Spinal cord (tissue), 10 donors: ENCODE data around the gene KLHDC4. TPM values are rescaled to one million over a fixed set of nuclear protein-coding genes. Genes with fewer than 3 reads are reported as not detected.
A peak's percentile ranks its signal among the peaks of the same experiment; 100 is the strongest.

ENCODE experiments used
- DNase-seq, 6 donors: peaks; one replicate each; pipeline versions ENCODE4 v3.0.0 to v3.0.0-alpha.2; 2013 to 2015; ENCODE audit warnings: low spot score in 6 of 6, low read depth in 4 of 6
- H3K27ac ChIP-seq: one replicate; pipeline ENCODE4 v1.5.1; 2013; ENCODE audit warnings: low read depth, low read length, control low read depth
- H3K27me3 ChIP-seq: one replicate; pipeline ENCODE4 v1.6.1; 2013; ENCODE audit warnings: low read length; ENCODE audit not compliant: control insufficient read depth, insufficient read depth
- H3K36me3 ChIP-seq: one replicate; pipeline ENCODE4 v1.6.1; 2013; ENCODE audit warnings: low read length; ENCODE audit not compliant: control insufficient read depth, insufficient read depth
- H3K4me1 ChIP-seq: one replicate; pipeline ENCODE4 v1.6.1; 2013; ENCODE audit warnings: low read length; ENCODE audit not compliant: control insufficient read depth, insufficient read depth
- H3K4me3 ChIP-seq: one replicate; pipeline ENCODE4 v1.5.1; 2013; ENCODE audit warnings: low read depth, low read length, control low read depth
- H3K9me3 ChIP-seq: one replicate; pipeline ENCODE4 v1.6.1; 2013; ENCODE audit warnings: low read length; ENCODE audit not compliant: control insufficient read depth, insufficient read depth
- WGBS: methylation state at CpG from one replicate; pipeline ENCODE4 v1.1.5; 2013; ENCODE audit warnings: missing lambda C conversion rate; ENCODE audit not compliant: insufficient coverage; 5-methylcytosine and 5-hydroxymethylcytosine counted together
- polyA plus RNA-seq, 2 donors: library from polyadenylated mRNA; unstranded; fragments of 120-200 nt; gene quantifications; one replicate each; pipeline ENCODE4 v1.2.1, GENCODE V29; 2013; ENCODE audit not compliant: insufficient read length in 2 of 2
- total RNA-seq, 2 donors: library from RNA; depleted of rRNA in 1 of 2; stranded (reverse); fragments of 120-200 nt in 1 of 2; fragments of >200 nt in 1 of 2; gene quantifications; one replicate each; pipeline versions ENCODE4 v1.2.3 to v1.2.4, GENCODE V29; 2013 to 2014
- donor health status: healthy.

Gene KLHDC4
- total and polyA plus RNA-seq, 4 donors, result 14.1 to 52.3 (median 29.9) TPM

- DNase-seq, result no peak
- Histone ChIP-seq H3K27me3 (no peaks in the 10 kb centered on the region), H3K36me3 (peaks cover 75% of the 10 kb centered on the region), H3K4me1 (no peaks in the 10 kb centered on the region), H3K27ac (no peak overlapping the region), H3K9me3 (no peaks in the 10 kb centered on the region), H3K4me3 (no peak overlapping the region)
- 92% methylated on average over 17 of the region's 22 CpGs for WGBS
Observed at GRCh38 chr16:87747626-87748414, 18.0 kb downstream of the KLHDC4 start.

GRCh38 chr16:87746178-87746577, 19.6 kb downstream of the KLHDC4 start:
- Histone ChIP-seq H3K27me3 (no peaks in the 10 kb centered on the region), H3K4me3 (no peak overlapping the region), H3K27ac (no peak overlapping the region), H3K9me3 (no peaks in the 10 kb centered on the region), H3K36me3 (peaks cover 71% of the 10 kb centered on the region), H3K4me1 (peaks cover 2% of the 10 kb centered on the region)
- DNase-seq, result no peak
- 96% methylated on average over 6 of the region's 8 CpGs for WGBS

GRCh38 chr16:87744750-87745514, 20.9 kb downstream of the KLHDC4 start:
- peaks cover 14% of the 10 kb centered on the region for H3K4me1 ChIP-seq
- H3K27me3 ChIP-seq, result no peaks in the 10 kb centered on the region
- no peak for DNase-seq
- no peaks in the 10 kb centered on the region for H3K9me3 ChIP-seq
- WGBS, result 94% methylated on average over 22 of the region's 25 CpGs
- peaks cover 70% of the 10 kb centered on the region for H3K36me3 ChIP-seq
- no peak overlapping the region for H3K27ac ChIP-seq
- no peak overlapping the region for H3K4me3 ChIP-seq

GRCh38 chr16:87742781-87743490, 22.9 kb downstream of the KLHDC4 start:
- 94% methylated on average over 15 of the region's 17 CpGs for WGBS
- Histone ChIP-seq H3K36me3 (peaks cover 62% of the 10 kb centered on the region), H3K4me3 (no peak overlapping the region), H3K9me3 (no peaks in the 10 kb centered on the region), H3K27ac (no peak overlapping the region), H3K27me3 (no peaks in the 10 kb centered on the region), H3K4me1 (peaks cover 18% of the 10 kb centered on the region)
- DNase-seq, result no peak

GRCh38 chr16:87741700-87742415, 23.9 kb downstream of the KLHDC4 start:
- Histone ChIP-seq H3K4me1 (peaks cover 18% of the 10 kb centered on the region), H3K27me3 (no peaks in the 10 kb centered on the region), H3K9me3 (no peaks in the 10 kb centered on the region), H3K27ac (no peak overlapping the region), H3K4me3 (no peak overlapping the region), H3K36me3 (peaks cover 53% of the 10 kb centered on the region)
- 89% methylated on average over 7 of the region's 16 CpGs for WGBS
- no peak for DNase-seq

- Histone ChIP-seq H3K27ac (no peak overlapping the region), H3K9me3 (no peaks in the 10 kb centered on the region), H3K4me1 (peaks cover 21% of the 10 kb centered on the region), H3K36me3 (peaks cover 48% of the 10 kb centered on the region), H3K4me3 (no peak overlapping the region), H3K27me3 (no peaks in the 10 kb centered on the region)
- peak in 4 of 6 donors; percentile 21 to 70 (median 30) for DNase-seq
- WGBS, result 43% methylated on average over 5 of the region's 11 CpGs
Observed at GRCh38 chr16:87740909-87741424, 24.8 kb downstream of the KLHDC4 start.

GRCh38 chr16:87740441-87740840, 25.3 kb downstream of the KLHDC4 start:
- Histone ChIP-seq H3K36me3 (peaks cover 43% of the 10 kb centered on the region), H3K4me3 (no peak overlapping the region), H3K9me3 (no peaks in the 10 kb centered on the region), H3K4me1 (peaks cover 26% of the 10 kb centered on the region), H3K27ac (no peak overlapping the region), H3K27me3 (no peaks in the 10 kb centered on the region)
- DNase-seq, result peak in 1 of 6 donors; percentile 38
- WGBS, result 82% methylated on average over 5 of the region's 8 CpGs

- DNase-seq, result no peak
- Histone ChIP-seq H3K27ac (no peak overlapping the region), H3K4me1 (peaks cover 29% of the 10 kb centered on the region), H3K4me3 (no peak overlapping the region), H3K9me3 (no peaks in the 10 kb centered on the region), H3K27me3 (no peaks in the 10 kb centered on the region), H3K36me3 (peaks cover 38% of the 10 kb centered on the region)
- WGBS, result 96% methylated on average over 5 of the region's 8 CpGs
Observed at GRCh38 chr16:87739801-87740200, 26.0 kb downstream of the KLHDC4 start.

GRCh38 chr16:87736008-87736382, 29.8 kb downstream of the KLHDC4 start:
- Histone ChIP-seq H3K4me3 (no peak overlapping the region), H3K36me3 (peaks cover 33% of the 10 kb centered on the region), H3K9me3 (no peaks in the 10 kb centered on the region), H3K4me1 (peaks cover 29% of the 10 kb centered on the region), H3K27me3 (no peaks in the 10 kb centered on the region), H3K27ac (no peak overlapping the region)
- WGBS, result 68% methylated on average over 11 of the region's 12 CpGs
- DNase-seq, result no peak
